Renal cortical epithelial cell (primary cell): ENCODE measurements around the gene MECP2. TPM values are rescaled to one million over a fixed set of nuclear protein-coding genes. Genes with fewer than 3 reads are reported as not detected.
A peak's percentile ranks its signal among the peaks of the same experiment; 100 is the strongest.
"Not testable (repeated sequence)": the region's sequence is repeated elsewhere in the genome, so short reads cannot be mapped to it uniquely, and the experiment has no call there.

Experiments used
- DNase-seq: peaks from one replicate; pipeline ENCODE4 v3.0.0-alpha.2; 2011; ENCODE audit warnings: low read depth
- total RNA-seq: library from RNA; depleted of rRNA; stranded (reverse); fragments of >200 nt; gene quantifications from 2 replicates; pipeline ENCODE4 v1.2.3, GENCODE V29; 2014

MECP2 gene
- total RNA-seq, 1 donor from 2014 or later = 32.1 TPM

- no peak for DNase-seq
These were observed 104.4 kb downstream of the MECP2 start for GRCh38 chrX:153993079-153993478.

- DNase-seq = no peak
These were observed 105.3 kb downstream of the MECP2 start for GRCh38 chrX:153992180-153992579.

DNA sequence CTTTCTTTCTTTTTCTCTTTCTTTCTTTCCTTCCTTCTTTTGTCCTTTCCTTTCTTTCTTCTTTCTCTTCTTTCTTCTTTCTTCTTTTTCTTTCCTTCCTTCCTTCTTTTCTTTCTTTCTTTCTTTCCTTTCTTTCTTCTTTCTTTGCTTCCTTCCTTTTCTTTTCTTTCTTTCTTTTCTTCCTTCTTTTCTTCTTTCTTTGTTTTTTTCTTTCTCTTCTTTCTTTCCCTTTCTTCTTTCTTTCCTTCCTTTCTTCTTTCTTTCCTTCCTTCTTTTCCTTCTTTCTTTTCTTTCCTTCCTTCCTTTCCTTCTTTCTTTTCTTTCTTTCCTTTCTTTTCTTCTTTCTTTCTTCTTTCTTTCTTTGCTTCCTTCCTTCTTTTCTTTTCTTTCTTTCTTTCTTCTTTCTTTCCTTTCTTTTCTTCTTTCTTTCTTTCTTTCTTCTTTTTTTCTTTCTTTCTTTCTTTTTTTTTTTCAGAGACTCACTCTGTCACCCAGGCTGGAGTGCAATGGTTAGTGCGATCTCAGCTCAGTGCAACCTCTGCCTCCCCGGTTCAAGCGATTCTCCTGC lies 106.4 kb downstream of the MECP2 start:
- DNase-seq = no peak

DNA sequence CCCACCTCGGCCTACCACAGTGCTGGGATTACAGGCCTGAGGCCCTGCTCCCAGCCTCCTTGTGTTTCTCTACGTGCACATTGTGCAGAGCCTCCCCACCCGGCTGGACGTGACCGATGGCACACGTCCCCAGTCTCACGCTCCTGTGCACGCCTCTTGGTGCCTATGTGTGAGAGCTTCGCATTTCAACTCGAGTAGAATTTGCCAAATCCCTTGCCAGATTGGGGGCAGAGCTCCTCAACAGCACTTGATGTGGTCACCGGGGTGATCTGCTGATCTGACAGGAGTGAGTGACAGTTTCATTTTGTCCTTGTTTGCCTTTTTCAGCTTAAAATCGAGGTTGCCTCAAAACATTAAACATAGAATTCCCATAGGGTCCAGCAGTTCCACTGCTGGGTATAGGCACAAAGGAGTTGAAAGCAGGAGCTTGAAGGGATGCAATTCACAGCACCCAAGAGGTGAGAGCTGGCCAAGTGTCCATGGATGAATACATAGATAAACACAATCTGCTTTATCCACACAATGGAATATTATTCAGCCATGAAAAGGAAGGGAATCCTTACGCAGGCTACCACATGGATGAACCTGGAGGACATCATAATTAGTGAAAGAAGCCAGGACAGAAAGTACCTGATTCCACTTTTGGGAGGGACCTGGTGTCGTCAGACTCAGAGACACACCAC lies 107.4 kb downstream of the MECP2 start:
- DNase-seq = no peak

GRCh38 chrX:153988493-153988892 lies 109.0 kb downstream of the MECP2 start:
- no peak for DNase-seq

GRCh38 chrX:153984351-153985178 lies 113.0 kb downstream of the MECP2 start:
- no peak for DNase-seq

- DNase-seq = no peak
These were observed 114.2 kb downstream of the MECP2 start for GRCh38 chrX:153983321-153983801.

- no peak for DNase-seq
These were observed 115.6 kb downstream of the MECP2 start for GRCh38 chrX:153981771-153982533.

DNA sequence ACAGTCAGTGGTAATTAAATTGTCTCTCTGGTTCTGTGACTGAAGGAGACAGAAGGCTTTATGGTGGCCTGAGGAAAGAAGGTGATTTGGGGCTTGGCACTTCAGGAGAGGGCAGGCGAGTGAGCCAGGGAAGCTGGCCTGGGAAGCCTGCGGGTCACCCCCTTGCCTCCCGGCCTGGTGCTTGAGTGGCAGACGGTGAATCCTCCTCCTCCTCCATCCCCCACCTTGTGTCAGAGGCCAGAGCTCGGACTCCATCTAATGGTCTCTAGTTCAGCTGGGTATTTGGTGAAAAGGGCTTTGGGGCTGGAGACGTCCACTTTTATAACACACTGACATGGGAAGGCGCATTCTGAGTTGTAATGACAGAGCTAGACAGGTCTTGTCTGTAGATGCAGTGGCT lies 116.3 kb downstream of the MECP2 start:
- no peak for DNase-seq

- not testable (repeated sequence) for DNase-seq
These were observed 117.1 kb downstream of the MECP2 start for GRCh38 chrX:153980394-153980793.

GRCh38 chrX:153974726-153975286 lies 122.7 kb downstream of the MECP2 start:
- DNase-seq = no peak

DNA sequence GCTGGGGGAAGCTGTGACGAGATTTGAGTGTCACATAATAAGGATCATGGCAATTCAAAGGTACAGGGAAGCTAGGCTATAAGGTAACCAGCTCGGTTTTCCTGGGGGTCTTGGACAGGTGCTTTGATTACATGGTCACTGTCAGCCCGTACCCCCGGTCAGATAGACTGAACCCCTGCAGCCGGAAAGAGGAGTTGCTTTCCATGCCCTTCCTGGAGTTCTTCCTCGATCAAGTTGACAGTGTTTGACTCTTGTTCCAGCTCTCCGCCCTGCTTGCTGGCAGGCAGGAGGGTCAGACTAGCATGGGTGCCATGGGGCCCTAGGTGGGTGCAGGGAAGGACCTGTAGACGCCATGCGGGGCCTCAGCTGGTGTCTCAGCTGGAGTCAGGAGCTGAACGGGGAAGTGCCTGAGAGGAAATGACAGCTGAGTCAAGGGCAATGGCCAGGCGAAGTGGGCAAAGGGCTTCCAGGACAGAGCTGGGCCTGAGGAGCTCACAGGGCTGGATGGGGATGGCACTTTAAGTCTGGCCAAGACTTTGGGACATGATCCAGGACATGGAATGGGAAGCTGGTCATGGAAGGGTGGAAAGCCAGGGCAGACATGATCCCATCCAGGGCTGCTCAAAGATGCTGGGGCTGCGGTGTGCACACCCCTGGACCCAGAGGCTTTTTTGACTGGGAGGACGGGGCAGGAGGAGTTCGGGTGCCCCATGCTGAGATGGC lies 123.4 kb downstream of the MECP2 start:
- DNase-seq = no peak

DNA sequence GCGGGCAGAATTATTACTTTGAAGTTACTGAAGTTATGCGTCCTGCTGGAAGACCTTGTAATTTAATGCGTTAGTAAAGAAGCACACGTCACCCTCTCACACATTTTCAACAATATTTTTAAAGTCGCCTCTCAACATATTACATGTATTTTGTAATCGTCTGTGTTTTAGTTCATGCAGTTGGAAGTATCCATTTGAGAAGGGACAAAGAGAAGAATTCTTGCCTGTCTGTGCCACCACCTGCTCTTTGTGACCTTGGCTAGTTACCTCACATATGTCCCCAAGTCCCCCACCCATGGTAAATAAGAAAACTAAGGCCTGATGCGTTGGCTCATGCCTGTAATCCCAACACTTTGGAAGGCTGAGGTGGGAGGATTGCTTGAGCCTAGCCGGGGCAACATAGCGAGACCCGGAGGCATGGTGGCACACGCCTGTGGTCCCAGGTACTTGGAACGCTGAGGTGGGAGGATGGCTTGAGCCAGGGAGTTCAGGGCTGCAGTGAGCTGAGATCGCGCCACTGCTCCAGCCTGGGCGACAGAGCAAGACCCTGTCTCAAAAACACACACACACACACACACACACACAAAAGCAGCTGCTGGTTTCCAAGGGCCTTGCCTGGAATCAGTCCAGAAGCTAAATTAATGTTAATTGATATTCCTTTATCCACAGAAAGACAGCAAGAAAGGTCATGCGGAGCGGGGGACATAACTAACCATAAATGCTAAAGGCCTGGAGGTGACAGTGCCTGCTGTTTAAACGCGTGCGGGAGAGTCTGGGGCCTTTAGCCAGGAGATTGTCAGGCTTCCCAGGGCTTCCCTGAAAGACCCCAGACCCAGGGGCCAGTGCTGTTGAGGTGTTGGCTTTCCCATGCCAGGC lies 124.2 kb downstream of the MECP2 start:
- peak; percentile 5 for DNase-seq

- peak; percentile 66 for DNase-seq
These were observed 125.0 kb downstream of the MECP2 start, which contains the start of gene TMEM187 for GRCh38 chrX:153972368-153973126. Gene TMEM187 (plus strand): TSS chrX:153972754. CDS start chrX:153982063, 9,309 bp downstream.

Other genes with a start within 250 kb of the MECP2 start
- gene L1CAM, start 211.5 kb downstream of the MECP2 start, total RNA-seq = 88.0 and 623 TPM in 2 replicates
- 0.70 and 1.0 TPM in 2 replicates for gene AVPR2, start 193.0 kb downstream of the MECP2 start, total RNA-seq
- gene ARHGAP4, start 171.5 kb downstream of the MECP2 start, total RNA-seq = 11.8 and 19.3 TPM in 2 replicates
- gene NAA10, start 162.7 kb downstream of the MECP2 start, total RNA-seq = 51.8 and 52.8 TPM in 2 replicates
- gene RENBP, start 153.1 kb downstream of the MECP2 start, total RNA-seq = 1.9 and 3.6 TPM in 2 replicates
- gene HCFC1, start 125.9 kb downstream of the MECP2 start, total RNA-seq = 11.6 and 34.7 TPM in 2 replicates
- gene TMEM187, start 125.0 kb downstream of the MECP2 start, total RNA-seq = 5.4 and 8.3 TPM in 2 replicates
- gene IRAK1, start 77.8 kb downstream of the MECP2 start, total RNA-seq = 78.7 and 79.4 TPM in 2 replicates
- not detected in 2 replicates for gene OPN1LW, start 46.5 kb upstream of the MECP2 start, total RNA-seq
- not detected in 2 replicates for gene OPN1MW, start 84.9 kb upstream of the MECP2 start, total RNA-seq
- gene OPN1MW2, start 122.0 kb upstream of the MECP2 start, total RNA-seq = not detected in 2 replicates
- gene OPN1MW3, start 159.9 kb upstream of the MECP2 start, total RNA-seq = not detected in 2 replicates
- gene TEX28, start 197.4 kb upstream of the MECP2 start, total RNA-seq = not detected in 2 replicates
- gene TKTL1, start 198.1 kb upstream of the MECP2 start, total RNA-seq = not detected in 2 replicates